HG03139 (cell line): ENCODE measurements around the gene TBC1D10A.

Source experiments
- ATAC-seq: cut with Tn5 transposase; IDR thresholded peaks from one replicate; pipeline ENCODE4 v1.9.1; 2021; ENCODE audit not compliant: unreplicated experiment

The TBC1D10A gene

DNA sequence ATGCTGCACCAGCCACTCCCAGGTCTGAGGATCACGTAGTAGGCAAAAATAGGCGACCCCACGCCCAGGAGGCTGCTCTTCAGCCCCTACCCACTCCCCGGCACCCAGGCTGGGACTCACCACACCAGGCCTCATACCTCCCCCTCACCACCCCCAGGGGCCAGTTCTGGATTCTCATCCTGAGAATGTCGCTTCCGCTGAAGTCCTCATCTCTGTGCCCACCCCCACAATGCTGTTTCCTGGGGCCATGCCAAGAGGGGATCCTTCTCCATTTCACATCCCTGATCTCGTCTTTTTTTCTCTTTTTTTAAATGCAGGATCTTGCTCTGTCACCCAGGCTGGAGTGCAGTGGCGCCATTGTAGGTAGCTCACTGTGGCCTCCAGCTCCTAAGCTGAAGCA is 58.4 kb downstream of the TBC1D10A start:
- ATAC-seq: no peak

DNA sequence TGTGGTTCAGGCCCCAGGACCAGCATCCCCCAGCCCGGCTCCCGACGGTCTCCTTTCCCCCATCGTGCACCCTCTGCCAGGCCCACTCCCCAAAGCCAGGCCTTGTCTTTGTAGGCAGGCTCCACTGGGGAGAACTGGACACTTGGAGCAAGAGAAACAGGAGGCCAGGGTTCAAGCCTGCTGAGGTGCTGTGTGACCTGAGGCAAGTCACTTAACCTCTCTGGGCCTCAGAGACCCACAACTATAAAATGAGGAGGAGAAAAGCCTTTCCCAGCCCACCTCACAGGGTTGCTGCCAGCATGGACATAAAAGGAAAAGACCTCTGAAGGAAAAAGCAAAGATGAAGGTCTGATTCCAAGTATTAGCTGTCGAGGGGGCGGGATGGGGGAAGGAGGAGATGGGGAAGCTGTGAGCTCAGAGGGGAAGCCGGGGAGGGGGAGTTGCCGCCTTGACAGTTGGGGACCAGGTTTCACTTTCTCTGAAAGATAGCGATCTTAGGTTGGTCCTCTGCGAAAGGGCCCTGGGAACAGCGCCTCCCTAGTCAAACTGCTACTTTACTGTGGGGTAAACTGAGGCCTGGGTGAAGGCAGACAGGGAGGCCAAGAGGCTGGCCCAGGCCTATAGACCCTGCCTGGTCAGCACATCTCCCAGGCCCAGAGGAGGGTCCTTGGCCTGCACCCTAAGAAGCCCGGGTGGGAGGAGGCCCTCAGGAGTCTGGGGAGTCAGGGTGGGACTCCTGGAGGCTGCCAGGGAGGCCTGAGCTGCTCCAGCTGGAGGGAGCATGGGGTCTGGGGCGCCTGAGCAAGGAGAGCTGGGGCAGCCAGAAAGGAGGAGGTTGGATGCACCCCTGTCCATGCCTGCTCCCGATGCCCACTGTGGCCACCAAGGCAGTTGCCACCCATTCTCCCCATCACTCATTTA is 59.1 kb downstream of the TBC1D10A start:
- ATAC-seq: no peak

DNA sequence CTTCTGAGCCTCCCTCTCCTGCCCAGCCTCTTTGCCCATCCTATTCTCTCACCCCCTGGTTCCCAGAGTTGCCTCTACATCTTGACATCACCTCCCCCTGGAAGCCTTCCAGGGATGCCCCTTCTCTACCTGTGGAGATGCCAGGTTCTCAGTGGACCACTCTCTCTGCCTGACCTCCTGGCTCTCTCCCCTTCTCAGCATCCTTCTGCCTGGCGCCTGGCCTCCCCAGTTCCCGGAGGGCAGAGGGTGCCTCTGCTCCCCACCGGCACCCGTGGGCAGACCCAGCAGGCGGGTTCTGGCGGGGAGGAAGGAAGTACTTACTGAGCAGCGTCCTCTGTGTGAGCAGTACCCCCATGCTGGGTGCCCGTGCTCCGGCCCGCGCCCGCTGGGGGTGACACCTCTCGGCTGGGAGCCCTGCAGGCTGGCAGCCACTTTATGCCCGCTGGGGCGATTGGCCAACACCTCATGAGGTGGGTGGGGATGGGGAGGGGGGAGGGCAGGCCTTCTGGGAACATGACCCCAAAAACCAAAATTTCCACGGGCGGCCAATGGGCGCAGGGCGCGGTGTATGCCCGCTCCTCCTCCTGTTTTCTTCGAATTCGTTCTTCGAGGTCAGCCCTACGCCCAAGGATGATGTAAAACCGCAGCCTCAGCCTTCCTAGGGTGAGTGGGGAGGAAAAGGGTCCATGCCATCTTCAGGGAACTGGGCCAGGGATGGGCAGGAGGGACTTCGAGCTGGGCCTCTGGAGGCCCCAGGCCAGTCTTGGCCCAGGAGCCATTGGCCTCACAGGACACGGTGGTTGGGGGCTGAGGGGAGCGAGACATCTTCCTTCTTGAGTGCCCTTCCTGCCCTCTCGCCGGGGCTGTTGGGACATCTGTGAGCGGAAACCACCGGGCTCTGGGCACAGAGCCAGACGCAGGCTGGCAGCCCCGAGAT is 60.0 kb downstream of the TBC1D10A start, which contains the start of gene OSM:
Gene OSM (minus strand): TSS at position 407 of the 937 bp plus-strand sequence. CDS start 52 bp downstream, at position 355.
- ATAC-seq: no peak

GRCh38 chr22:30265823-30266444 is 60.8 kb downstream of the TBC1D10A start:
- peak; percentile 58 for ATAC-seq

DNA sequence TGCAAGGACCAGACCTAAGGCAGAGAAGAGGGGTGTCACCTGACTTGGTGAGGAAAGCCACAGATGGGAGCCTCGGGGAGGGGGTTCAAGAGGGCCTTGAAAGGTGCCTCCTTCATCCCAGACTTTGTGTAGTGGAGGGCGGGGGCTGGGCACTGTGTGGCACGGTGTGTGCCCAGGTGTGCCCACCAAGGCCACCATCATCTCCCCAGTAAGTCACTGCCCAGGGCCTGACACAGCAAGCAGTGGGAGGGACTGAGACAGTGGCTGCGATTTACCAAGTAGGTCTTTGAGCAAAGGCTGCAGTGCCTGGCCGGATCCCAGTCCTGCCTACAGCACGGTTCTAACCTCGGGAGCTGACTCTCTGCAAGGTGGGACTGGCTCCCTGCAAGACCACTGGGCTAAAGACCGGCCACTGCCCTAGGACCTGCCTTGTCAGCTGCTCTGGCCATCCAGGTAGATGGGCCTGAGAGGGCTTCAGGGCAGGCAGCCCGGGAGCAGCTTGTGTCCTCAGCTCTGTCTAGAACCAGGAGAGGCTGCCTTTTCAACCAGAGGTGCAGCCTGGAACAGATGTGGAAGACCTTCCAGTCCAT is 61.5 kb downstream of the TBC1D10A start:
- ATAC-seq: no peak

- ATAC-seq: no peak
These were observed 62.9 kb downstream of the TBC1D10A start for GRCh38 chr22:30263883-30264282.

- no peak for ATAC-seq
These were observed 63.6 kb downstream of the TBC1D10A start for GRCh38 chr22:30262917-30263741.

DNA sequence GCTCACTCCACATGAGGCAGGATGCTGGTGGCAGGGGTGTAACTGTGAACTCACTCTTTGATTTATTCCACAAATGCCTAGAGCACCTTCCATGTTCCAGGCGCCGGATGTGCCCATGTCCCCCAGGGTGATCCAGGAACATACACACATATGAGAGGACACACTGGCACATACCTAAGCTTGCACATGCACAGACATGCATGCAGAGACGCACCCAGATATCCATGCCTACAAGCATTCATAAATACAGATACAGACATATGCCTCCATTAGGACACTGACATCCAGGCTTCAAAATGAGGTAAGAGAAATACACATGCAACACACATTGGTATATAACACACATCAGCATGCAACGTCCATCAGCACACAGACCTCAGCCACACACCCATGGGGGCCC is 64.6 kb downstream of the TBC1D10A start:
- no peak for ATAC-seq

- ATAC-seq: no peak
These were observed 65.6 kb downstream of the TBC1D10A start for GRCh38 chr22:30261134-30261533.

DNA sequence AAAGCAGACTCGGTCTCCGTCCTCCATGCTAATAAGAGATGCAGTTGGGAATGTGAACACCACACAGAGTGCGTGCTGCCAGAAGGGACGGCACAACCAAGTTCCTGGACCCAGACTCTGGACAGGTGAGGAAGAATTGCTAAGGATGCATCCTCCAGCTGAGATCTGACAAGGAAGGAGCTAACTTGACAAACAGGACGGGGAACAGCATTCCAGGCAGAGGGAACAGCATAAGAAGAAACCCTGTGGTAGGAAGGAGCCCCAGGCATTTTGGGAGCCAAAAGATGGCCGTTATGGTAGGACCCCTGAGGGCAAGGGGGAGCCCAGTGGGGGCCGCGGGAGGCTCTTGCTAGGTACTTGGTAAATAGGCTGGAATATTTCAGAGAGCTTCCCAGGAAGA is 66.1 kb downstream of the TBC1D10A start:
- no peak for ATAC-seq

DNA sequence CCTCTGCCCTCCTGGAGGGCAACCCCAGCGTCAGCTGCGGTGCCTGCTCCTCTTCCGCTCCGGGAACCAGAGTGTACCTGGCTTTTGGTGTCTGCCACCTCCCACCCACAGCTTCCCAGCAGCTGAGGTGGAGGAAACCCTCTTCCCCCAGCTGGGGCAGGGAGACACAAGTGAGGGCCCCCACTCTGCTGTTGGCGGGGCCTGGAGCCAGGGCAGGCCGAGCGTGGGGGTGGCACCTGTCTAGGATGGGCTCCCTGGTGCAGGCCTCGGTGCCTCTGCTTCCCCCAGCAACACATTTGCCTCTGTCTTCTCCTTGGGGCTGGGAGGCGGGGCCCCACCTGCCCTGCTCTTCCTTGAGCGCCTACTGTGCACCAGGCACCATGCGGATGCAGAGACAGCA is 66.5 kb downstream of the TBC1D10A start:
- no peak for ATAC-seq

DNA sequence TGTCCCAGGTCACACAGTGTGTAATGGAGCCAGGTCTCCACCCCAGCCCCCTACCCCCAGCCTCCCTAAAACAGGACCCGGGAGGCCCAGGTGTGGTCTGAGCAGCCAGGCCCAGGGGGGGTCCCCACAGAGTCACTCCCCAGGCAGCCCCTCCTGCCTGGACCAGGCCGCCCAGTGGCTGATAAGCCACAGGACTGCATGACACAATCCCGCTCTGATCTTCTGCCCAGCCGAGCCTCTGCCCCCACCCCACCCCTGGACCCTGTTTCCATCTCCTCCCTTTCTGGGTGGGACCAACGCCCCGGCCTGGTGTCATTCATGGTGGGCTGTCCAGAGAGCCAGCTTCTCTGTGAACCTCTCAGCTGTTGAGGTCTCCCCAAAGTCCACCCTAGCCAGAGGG is 72.4 kb downstream of the TBC1D10A start:
- no peak for ATAC-seq

DNA sequence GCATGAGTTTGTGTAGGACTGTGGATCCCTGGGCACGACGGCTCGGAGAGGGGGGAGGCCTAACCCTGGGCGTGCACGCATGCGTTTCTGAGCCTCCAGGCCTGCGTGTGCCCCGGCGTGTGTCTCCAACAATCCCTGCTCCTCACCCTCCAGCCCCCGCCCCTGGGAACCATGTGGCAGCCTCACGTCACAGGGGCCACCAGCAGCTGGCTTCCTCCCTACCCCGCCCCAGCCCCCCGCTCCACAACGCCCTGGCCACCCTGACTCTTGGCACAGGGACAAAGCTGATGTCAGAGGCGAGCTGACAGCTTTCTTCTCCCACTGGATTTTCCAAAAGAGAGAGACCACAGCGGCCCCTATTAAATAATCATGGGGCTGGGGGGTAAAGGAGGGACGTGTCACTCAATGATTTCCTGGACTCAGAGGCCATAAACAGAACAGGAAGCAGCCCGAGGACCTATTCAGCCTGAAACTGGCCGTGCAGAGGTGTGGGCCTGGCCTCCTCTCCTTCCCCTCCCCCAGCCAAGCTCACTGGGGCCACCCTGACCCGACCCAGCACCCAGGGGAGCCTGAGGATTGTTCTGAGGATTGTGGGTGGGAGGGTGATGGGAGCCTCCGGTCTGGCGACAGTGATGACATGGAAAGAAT is 73.4 kb downstream of the TBC1D10A start:
- no peak for ATAC-seq

GRCh38 chr22:30252411-30253204 is 74.1 kb downstream of the TBC1D10A start:
- no peak for ATAC-seq

DNA sequence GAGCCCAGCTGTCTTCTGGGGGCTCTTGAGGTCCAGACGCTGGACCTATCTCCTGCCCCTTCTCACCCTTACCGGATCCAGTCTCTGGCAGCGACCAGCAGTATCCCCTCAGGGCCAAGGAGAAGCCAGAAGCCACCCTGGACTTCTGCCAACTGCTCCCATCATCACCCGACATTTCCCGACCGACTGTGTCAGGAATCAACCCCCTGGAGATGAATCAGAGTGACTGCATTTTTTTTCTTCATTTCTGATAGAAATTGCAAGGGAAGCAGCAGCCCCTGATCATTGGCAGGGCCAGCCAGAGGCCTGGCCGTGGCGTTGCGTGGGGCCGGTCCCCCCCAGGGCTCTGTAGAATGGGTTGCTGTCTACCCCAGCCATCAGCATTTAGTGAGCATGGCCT is 75.0 kb downstream of the TBC1D10A start:
- no peak for ATAC-seq

- no peak for ATAC-seq
These were observed 76.0 kb downstream of the TBC1D10A start for GRCh38 chr22:30250661-30251267.

DNA sequence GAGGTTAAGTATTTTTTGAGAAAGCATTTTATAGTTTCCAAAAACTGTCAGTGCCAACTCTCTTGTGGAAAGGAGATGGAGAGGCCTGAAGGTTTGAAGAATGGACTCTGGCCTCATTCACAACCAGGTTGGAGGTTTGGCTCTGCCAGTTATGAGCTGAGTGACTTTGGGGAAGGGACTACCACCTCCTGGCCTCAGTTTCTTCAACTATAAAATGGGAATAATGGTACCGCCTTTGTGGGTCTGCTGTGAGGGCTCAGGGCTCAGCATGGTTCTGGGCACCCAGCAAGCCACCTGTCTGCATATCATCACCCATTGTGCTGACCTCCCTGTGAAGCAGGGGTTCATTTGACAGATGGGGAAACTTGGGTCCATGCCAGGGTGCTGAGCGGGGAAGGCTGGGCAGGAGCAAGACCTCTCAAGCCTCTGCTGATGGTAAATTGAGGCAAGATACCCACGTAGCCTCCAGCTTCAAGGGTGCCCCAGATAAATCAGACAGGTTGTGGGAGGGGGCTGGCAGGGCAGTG is 76.6 kb downstream of the TBC1D10A start:
- no peak for ATAC-seq
